HG03064 (cell line): ENCODE results near the gene ALK.

ENCODE experiments used
- ATAC-seq: cut with Tn5 transposase; IDR thresholded peaks from one replicate; pipeline ENCODE4 v1.9.1; 2021; ENCODE audit warnings: low read depth; ENCODE audit not compliant: unreplicated experiment

The ALK gene

DNA sequence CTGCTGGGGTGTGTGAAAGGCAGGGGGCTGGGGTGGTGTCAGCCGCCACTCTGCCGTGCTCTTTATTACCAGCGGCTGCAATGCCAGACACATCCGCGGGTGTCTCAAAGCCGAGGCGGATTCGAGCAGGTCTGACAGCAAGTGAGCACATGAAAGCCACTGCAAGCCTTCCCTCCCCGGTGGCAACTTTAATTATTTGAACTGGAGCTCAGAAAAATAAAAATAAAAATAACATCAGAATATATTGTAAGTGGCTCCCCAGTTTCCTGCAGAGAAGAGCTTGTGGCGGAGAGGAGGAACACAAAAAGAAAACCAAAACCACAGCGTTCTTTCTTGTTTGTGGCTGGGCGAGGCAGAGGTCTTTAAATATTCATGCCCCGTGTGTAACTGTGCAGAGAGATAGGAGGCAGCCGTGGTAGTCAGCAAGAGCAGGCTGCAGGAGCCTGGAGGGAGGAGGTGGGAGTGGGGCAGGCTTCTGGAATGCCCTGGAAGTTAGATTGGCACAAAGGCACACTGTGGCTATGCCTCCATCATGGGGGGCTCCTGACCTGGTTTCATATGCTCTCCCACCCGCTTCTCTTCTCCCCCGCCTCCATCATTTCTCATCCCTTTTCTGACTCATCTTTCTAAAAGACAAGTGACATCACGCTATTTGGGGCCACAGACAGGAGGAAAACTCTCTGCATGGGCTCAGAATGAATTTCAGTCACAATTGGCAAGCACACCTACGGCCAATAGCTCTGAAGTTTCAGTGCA, 606.4 kb downstream of the ALK start:
- ATAC-seq, result peak; percentile 69

DNA sequence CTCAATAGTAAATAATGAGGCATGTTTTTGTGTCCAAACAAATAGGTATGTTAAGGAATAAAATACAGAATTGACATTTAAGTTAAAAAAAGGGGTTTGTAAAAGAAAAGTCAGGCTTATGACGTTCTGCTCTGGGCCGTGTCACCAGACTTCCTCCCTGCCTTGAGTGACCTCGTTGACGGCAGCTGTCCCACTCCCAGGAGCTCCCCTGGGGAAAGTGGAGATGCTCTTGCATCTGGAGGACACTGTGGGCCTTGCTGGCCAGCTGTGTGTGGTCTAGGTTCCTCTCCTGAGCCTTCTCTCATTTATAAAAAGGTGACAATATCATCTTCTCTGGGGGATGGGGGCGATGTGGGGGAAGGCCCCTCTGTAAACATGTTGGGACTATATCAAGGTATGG, 609.9 kb downstream of the ALK start:
- no peak for ATAC-seq

DNA sequence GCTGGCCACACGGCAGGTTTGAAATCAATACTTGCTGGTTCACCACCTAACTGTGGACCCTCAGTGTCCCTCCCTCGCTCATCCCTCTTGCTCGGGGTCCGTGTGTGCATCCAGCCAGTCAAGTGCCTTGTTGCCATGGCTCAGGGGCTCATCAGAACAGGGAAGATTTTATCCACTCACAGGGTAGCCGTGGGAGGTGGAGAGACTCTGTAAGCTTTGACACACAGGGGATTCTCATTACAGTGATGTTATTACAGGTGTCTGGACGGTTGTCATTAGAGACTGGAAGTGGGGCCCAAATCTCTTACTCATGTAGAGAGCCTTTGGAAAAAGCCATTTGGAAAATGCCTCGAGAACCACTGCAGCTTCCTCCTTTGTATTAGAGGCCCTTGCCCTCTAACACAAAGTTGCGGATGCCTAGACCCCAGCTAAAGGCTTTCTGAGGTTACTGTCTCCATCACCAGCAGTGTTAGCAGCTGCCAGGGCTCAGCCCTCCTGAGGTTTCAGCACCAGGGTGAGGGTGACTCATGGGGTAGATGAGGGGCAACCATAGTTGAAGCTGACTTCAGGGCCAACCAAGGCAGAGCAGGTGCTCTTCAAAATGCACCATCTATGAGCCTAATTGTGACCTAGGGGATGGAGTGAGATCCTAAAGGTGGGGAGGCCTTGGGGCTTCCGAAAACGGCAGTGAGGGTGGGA, 610.6 kb downstream of the ALK start:
- ATAC-seq, result no peak

DNA sequence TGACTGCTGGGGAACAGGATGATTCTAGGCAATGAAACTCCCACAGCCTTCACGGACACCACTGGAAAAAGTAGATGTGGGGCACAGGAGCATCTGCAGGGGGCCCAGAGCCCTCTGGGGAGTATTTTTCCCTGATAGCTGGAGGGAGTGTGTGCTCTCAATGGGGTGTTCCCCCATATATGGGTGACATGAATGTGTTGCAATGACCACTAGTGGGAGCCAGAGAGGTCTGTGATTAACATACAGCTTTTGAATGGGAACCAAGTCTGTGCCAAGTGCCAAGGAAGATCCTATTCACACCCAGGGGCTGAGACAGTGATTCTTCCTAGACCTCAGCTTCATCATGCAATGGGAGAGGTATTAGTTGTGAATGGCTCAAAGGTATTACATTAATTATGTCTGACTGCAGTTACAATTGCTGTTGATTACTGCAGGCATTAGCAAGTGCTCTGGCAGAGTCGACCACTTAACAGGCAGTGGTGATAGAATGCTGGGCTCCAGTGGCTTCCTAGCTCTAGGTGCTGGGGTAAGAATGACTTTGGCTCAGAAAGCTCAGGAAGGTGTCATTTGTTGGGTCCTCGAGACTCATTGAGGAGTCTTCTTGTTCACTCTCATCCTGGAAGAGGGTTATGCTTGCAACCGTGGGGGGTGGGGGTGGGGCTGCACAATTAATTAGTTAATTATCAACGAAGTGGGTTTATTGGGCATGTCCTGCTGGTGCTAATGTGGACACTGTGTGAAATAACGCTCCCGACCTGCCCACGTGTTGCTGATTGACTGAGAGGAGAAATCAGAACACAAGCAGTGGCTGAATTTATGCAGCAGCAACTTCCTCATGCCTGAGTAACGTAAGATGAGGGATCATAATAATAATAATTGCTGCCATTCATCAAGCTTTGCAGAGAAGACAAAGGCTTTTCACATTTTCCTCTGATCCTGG, 612.0 kb downstream of the ALK start:
- no peak for ATAC-seq

DNA sequence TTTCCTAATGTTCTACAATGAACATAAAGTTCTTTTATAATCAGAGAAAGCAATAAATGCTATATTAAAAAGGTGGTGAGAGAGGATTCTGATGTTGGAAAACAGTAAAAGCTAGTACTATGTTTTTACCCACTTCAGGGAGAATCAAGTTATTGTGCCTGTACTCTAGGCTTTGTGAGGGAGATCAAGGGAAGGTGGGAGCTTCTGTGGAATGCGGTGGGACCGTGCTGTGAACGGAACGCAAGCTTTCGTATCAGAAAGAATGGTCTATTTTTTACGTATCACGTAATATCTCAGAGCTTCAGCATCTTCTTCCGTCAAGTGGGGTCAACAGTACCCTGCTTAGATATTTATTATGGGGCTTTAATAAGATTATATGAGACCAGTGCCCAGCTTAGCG, 613.0 kb downstream of the ALK start:
- ATAC-seq, result no peak

DNA sequence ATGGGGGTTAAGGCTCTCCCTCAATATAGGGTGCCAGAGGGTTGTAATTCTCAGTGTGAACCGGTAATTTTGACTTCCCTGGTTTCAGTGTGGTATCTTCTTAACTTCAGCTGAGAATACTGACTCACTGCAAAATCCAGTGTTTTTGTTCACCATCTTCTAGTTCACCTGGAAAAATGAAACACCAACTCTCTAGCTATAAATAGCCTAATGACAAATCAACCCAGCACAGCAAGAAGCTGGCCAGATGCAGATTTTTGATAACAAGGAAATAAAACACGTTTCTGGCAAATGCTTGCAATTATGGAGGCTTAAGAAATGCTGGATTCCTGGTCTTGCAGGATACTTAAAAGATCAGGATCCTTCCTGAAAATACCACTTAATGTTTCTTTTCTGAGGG, 613.9 kb downstream of the ALK start:
- no peak for ATAC-seq

DNA sequence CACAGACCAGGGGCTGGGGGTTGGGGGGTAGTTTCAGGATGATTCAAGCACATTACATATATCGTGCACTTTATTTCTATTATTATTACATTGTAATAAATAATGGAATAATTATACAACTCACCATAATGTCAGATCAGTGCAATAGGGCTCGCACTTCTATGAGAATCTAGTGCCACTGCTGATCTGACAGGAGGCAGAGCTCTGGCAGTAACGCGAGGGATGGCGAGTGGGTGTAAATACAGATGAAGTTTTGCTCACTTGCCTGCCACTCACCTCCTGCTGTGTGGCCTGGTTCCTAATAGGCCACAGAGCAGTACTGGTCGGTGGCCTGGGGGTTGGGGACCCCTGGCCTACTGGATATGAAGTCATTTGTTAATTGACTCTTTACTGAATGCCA, 615.6 kb downstream of the ALK start:
- no peak for ATAC-seq

DNA sequence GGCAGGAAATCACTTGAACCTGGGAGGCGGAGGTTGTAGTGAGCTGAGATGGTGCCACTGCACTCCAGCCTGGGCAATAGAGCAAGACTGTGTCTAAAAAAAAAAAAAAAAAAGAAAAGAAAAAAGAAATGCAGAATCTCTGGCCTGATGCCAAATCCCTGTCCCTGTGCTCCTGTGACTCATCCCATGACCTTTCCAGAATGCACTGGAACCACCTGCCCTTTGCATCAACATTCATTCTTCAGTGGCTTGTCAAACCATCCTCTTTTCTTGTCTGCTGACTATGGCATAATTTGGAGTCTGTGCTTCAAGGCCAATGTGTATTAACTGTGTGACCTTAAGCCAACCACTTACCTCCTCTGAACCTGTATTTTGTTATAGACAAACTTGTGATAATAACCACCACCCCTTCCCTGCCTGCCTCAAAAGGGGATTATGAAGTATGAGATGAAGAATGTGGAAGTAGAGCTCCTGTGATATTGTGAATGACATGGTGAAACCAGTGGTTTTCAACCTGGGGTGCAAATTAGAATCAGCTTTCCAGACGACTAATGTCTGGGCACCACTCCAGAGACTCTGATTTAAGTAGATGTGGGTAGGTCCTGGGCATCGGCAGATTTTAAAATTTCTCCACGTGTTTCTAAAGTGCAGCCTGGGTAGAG, 616.9 kb downstream of the ALK start:
- ATAC-seq, result no peak

DNA sequence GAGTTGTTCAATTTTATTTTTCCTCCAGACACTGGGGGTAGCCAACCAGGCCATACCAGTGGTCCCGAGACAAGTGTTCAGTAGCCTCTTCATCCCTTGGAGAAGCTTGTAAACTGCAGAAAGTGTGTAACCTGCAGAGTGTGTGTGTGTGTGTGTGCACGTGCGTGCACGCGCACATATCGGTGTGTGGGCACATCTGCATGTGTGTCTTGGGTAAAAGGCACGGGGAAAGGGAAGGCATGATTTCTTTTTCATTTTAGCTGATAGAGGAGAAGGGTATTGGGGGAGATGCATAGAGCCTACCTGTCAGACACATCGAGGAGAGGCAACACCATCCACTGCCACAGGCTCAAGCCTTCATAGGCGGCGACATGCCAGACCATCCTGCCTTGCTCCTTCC, 624.8 kb downstream of the ALK start:
- no peak for ATAC-seq

DNA sequence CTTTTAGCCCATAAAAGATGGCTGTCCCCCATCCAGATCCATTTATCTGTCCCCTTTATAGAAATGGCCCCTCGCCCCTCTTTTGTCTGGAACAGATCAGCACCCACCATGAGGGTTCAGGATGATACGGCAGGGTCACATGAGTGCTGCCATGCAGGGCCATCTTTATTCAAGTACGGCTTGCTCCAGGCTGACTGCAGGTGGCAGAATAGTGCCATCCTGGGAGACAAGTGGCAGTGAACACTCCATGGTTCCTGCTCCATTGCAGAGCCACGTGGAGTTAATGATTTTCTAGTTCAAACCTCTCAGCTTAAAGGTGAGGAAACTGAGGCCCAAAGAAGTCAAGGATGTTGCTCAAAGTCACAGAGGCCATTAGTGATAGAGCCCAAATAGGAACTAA, 625.5 kb downstream of the ALK start:
- no peak for ATAC-seq

DNA sequence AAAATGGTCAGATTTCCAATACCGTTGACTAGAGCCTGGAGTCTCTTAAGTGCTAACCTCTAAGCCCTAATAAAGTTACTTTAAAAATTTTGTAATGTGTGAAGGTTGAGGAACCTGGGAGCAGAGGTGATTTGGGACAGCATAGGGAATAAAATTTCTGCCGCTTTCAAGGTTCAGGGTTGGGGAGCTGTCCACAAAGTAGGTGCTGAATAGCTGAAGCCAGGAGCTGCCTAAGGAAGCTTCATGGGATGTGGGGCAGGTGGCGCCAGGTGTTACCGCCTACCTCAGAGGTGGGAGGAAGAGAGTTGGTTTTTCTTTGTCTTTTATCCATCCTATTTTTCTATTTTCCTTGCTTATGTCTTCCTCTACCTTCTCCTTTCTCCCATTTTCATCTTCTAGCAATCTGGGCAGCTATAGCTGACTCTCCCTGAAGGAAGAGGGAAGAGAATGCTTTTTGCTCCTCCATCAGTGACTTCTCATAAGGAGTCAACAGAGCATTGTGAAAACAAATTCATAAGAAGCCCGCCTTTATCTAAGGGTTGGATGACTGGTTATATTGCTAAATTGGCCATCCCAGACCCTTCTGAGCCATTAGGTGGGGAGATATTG, 627.5 kb downstream of the ALK start:
- no peak for ATAC-seq

DNA sequence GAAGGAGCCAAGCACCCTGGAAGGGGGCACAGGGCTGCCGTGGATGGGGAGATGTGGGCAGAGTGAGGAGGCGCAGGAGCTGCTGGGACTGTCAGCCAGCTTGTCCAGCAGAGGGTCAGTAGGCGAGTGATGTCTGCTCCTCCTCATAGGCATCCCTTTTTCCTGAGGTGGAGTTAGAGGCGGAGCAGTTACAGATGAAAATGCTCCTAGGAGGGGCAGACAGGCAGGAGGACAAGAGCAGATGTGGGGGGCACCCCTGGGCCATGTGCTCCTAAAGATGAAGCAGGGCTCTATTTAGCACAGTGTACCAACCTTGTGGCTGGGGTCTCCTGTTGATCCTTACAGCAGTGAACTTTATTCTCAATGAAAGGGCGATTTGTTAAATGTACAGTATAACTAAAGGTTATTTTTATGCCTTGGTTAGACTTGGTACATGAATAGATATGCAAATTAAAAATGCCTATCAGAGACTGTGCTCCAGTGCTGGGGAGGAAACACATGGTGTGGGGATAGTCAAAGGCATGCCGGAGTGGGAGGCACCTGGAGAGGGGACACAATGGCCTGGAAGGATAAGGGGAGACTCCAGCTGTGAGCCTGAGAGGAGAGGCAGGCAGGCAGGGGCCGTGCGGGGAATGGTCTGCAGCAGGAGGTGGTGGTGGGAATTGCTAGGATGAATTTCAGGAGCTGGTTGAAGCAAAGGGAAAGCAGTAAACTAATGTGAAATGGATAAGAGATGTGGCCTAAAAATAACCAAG, 630.9 kb downstream of the ALK start:
- no peak for ATAC-seq

DNA sequence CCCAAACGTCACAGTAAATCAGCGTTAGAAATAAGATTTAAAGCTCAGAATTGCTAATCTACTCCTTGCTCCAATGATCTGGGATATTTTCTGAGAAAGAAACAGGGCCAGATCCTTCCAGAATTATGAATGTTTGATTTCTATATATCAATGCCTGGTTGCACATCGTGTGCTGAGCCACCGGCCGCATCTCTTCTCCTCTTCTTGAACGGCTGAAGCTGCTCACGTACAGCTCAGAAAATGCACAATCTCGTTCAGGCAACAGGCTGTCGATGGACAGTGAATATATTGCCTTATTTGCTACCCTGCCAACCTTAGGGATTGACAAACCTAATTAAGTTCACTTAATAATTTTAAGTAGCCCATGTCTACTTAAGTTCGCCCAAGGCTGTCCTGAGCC, 636.7 kb downstream of the ALK start:
- ATAC-seq, result no peak

DNA sequence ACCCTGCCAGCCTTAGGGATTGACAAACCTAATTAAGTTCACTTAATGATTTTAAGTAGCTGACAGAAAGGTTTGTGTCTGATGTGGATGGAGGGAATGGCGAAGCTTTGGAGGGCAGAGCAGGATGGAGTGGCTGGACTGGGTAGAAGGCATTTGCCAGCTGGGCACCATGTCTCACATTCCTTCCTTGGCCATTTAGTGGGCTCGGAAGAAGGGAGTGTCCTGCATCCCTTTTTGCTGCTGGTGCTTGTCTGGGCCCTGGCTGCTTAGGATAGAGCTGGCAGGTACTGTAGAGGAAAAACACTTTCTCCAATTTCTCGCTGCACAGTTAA, 639.5 kb downstream of the ALK start:
- ATAC-seq, result no peak

DNA sequence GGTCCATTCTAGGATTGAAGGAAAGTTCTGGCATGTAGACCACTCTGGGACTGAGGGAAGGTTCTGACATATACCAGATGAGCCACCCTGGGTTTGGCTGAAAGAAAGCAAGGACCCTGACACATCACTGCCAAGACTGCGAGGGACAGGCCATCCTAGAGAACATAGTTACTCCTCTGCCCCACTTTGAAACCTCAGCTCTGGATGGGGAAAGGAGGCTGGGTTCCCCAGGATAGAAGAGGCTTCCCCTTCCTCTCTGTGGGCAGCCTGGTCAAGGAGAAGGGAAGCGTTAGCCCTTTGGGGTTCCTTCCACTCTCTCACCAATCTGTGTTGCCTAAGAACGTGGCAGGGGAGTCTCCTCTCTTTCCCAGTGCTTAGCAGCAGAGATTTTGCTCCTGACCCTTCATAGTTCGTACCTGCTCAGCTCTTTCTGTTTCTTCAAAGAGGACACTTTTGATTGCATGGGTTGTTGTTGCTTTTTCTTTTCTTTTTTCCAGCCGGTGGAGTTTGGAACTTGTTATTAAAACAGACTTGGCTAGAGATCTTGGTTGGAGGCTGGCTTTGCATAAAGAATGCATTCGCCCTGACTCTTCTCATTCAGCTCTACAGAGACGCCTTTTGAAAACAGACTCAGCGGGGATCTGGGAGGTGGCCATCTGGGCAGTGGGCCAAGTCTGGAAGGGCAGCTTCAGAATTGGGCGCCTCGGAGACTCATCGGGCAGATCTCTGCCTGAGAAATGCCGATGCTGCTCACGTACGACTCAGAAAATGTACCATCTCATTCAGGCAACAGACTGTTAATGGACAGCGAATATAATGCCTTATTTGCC, 640.1 kb downstream of the ALK start:
- ATAC-seq, result no peak

DNA sequence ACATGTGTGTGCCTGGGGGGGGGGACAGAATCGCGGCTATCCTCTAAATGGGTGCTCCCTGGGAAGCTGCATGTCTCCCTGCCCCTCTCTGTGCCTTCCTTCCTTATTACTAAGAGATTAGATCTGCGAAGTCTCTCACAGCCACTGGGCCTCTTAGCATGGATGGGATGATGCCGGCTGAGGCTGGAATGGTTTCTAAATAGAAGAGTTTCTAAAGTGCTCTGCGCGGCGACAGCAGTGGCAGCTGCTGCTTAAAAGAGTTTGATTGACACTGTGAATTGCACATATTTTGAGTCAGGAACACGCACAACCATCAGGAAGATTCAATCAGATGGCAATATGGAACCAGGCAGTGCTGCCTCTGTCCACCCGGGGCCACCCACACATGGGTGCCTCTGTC, 642.4 kb downstream of the ALK start:
- ATAC-seq, result no peak

DNA sequence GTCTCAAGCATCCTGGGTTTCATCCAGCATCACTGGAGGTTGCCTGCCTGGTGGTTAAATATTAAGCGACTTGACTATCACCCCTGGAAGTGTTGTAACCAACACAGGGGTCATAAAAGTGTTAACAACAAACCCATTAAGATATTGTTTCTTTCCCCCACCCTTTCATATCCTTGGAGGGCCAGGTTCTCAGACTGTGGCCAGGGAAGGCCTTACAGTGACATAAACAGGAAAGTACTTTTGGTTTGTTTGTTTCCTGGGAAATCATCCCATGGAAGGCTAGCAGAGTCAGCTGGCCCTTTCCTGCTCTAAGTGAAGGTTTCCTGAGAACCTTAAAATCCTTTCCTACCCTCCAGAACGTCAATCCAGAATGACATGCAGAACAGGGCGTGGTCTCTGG, 645.2 kb downstream of the ALK start:
- ATAC-seq, result no peak

DNA sequence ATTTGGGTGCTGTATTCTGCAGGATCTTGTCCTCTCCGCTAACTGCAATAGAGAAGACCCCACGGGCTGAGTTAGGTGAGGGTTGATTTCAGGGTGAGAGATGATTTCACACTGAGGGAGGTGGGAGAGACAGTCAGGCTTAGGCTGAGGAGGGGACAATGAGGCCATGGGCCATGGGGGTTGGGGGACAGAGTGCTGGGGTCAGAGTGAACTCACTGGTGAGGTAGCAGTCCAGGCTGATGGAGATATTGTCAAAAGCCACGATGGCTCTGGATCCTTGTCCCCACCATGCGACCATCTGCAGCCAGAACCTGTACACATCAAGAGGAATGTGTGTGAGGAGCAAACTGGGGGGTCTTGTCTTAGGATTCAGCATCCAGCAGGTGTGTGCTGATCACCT, 646.2 kb downstream of the ALK start:
- no peak for ATAC-seq
